Thyroid gland (tissue), 4 donors: ENCODE measurements around the gene TARS2.

Experiments
- POLR2A ChIP-seq, 2 donors: fragments of 450-650 bp; IDR thresholded peaks; one replicate each; pipeline ENCODE4 v1.6.1; 2017; ENCODE audit warnings: antibody characterized with exemption in 2 of 2, mild to moderate bottlenecking in 2 of 2, moderate library complexity in 1 of 2
- TF ChIP-seq, protein P1 (sequence below), 6 experiments: fragments of 200-600 bp in 3 of 6; fragments of 450-650 bp in 3 of 6; sonication (generic) in 3 of 6; IDR thresholded peaks; one replicate each; pipeline ENCODE4 v1.5.1; 2016 to 2019; ENCODE audit warnings: antibody characterized with exemption in 6 of 6, mild to moderate bottlenecking in 2 of 6, inconsistent platforms in 1 of 6, moderate library complexity in 1 of 6

DNA sequence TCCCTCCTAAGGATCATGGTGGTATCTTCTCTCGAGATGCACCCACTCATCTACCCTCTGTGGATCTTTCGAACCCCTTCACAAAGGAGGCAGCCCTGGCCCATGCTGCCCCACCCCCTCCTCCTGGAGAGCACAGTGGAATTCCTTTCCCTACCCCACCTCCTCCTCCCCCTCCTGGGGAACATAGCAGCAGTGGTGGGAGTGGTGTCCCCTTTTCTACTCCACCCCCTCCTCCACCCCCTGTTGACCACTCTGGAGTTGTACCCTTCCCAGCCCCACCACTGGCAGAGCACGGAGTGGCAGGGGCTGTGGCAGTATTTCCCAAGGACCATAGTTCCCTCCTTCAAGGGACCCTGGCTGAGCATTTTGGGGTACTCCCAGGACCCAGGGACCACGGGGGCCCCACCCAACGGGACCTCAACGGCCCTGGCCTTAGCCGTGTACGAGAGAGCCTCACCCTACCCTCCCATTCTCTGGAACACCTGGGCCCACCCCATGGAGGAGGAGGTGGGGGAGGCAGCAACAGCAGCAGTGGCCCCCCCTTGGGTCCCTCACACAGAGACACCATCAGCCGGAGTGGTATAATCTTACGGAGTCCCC is 14.5 kb upstream of the TARS2 start:
- TF ChIP-seq, protein P1, sequence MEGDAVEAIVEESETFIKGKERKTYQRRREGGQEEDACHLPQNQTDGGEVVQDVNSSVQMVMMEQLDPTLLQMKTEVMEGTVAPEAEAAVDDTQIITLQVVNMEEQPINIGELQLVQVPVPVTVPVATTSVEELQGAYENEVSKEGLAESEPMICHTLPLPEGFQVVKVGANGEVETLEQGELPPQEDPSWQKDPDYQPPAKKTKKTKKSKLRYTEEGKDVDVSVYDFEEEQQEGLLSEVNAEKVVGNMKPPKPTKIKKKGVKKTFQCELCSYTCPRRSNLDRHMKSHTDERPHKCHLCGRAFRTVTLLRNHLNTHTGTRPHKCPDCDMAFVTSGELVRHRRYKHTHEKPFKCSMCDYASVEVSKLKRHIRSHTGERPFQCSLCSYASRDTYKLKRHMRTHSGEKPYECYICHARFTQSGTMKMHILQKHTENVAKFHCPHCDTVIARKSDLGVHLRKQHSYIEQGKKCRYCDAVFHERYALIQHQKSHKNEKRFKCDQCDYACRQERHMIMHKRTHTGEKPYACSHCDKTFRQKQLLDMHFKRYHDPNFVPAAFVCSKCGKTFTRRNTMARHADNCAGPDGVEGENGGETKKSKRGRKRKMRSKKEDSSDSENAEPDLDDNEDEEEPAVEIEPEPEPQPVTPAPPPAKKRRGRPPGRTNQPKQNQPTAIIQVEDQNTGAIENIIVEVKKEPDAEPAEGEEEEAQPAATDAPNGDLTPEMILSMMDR (IDR thresholded peaks at IDR 0.05): no peak
- no peak for TF ChIP-seq POLR2A (IDR thresholded peaks at IDR 0.05)
